Measurements from ENCODE around the gene CAV3.
"Not testable (repeated sequence)": the region's sequence is repeated elsewhere in the genome, so short reads cannot be mapped to it uniquely, and the experiment has no call there.

CAV3 gene

GRCh38 chr3:8733332-8734094 lies at the start of gene CAV3:
Gene CAV3, plus strand, starts transcription at chr3:8733802. Its CDS starts 75 bp downstream, at chr3:8733877.
- DNase-seq (ENCODE audit: low spot score), result no peak

GRCh38 chr3:8684992-8685391 lies 48.6 kb upstream of the CAV3 start:
- DNase-seq (ENCODE audit: low spot score), result not testable (repeated sequence)

GRCh38 chr3:8691295-8691694 lies 42.3 kb upstream of the CAV3 start:
- not testable (repeated sequence) for DNase-seq (ENCODE audit: low spot score)

GRCh38 chr3:8702560-8702959 lies 31.0 kb upstream of the CAV3 start:
- DNase-seq (ENCODE audit: low spot score), result no peak

- DNase-seq (ENCODE audit: low spot score), result no peak
These were observed 28.0 kb upstream of the CAV3 start for GRCh38 chr3:8705575-8705974.

- no peak for DNase-seq (ENCODE audit: low spot score)
These were observed 24.3 kb upstream of the CAV3 start for GRCh38 chr3:8709287-8709686.

- DNase-seq (ENCODE audit: low spot score), result no peak
These were observed 23.6 kb upstream of the CAV3 start for GRCh38 chr3:8709801-8710507.

GRCh38 chr3:8712045-8712907 lies 21.3 kb upstream of the CAV3 start:
- no peak for DNase-seq (ENCODE audit: low spot score)

GRCh38 chr3:8712908-8713255 lies 20.7 kb upstream of the CAV3 start:
- DNase-seq (ENCODE audit: low spot score), result no peak

GRCh38 chr3:8713901-8714759 lies 19.5 kb upstream of the CAV3 start:
- no peak for DNase-seq (ENCODE audit: low spot score)

- DNase-seq (ENCODE audit: low spot score), result not testable (repeated sequence)
These were observed 17.8 kb upstream of the CAV3 start for GRCh38 chr3:8715757-8716156.

GRCh38 chr3:8722808-8723207 lies 10.8 kb upstream of the CAV3 start:
- no peak for DNase-seq (ENCODE audit: low spot score)

GRCh38 chr3:8723612-8724011 lies 10.0 kb upstream of the CAV3 start:
- no peak for DNase-seq (ENCODE audit: low spot score)

GRCh38 chr3:8724108-8724752 lies 9.4 kb upstream of the CAV3 start:
- no peak for DNase-seq (ENCODE audit: low spot score)

- no peak for DNase-seq (ENCODE audit: low spot score)
These were observed 5.7 kb upstream of the CAV3 start for GRCh38 chr3:8727605-8728512.

GRCh38 chr3:8729479-8729878 lies 4.1 kb upstream of the CAV3 start:
- DNase-seq (ENCODE audit: low spot score), result no peak

GRCh38 chr3:8730656-8731055 lies 2.9 kb upstream of the CAV3 start:
- DNase-seq (ENCODE audit: low spot score), result no peak

GRCh38 chr3:8732413-8732812 lies 1.2 kb upstream of the CAV3 start:
- no peak for DNase-seq (ENCODE audit: low spot score)

- DNase-seq (ENCODE audit: low spot score), result no peak
These were observed 706 bp downstream of the CAV3 start for GRCh38 chr3:8734137-8734878.
